Neural cell (in vitro differentiated cells): Measurements from ENCODE around the gene COL19A1. TPM values are rescaled to one million over a fixed set of nuclear protein-coding genes. Genes with fewer than 3 reads are reported as not detected.
"Not testable (repeated sequence)": the region's sequence is repeated elsewhere in the genome, so short reads cannot be mapped to it uniquely, and the experiment has no call there.

Experiments
- H2AFZ ChIP-seq: fragments of 200-600, 300-800 bp; sonication (generic), shearing (Covaris generic); 2 replicates; pipeline ENCODE4 v1.6.0; 2014; ENCODE audit warnings: low read depth, mild to moderate bottlenecking, antibody characterized with exemption, low read length, moderate library complexity
- H3F3A ChIP-seq: fragments of 200-600 bp; shearing (Covaris generic); 2 replicates; pipeline ENCODE4 v1.6.1; 2016; ENCODE audit warnings: mild to moderate bottlenecking, moderate library complexity, mixed read lengths, antibody characterized with exemption, low read length; ENCODE audit not compliant: insufficient read depth, poor library complexity, severe bottlenecking
- H3K27ac ChIP-seq: fragments of 200-600, 300-800 bp; sonication (generic), shearing (Covaris generic); 2 replicates; pipeline ENCODE4 v1.5.1; 2014; ENCODE audit warnings: mild to moderate bottlenecking, low read length, moderate library complexity
- H3K27me3 ChIP-seq: fragments of 300-800, 200-600 bp; sonication (generic), shearing (Covaris generic); 2 replicates; pipeline ENCODE4 v1.6.0; 2014; ENCODE audit warnings: mild to moderate bottlenecking, low read depth, low read length, moderate library complexity; ENCODE audit not compliant: insufficient read depth
- H3K36me3 ChIP-seq: fragments of 300-800, 200-600 bp; sonication (generic), shearing (Covaris generic); 2 replicates; pipeline ENCODE4 v1.5.1; 2014; ENCODE audit warnings: mild to moderate bottlenecking, antibody characterized with exemption, low read length, moderate library complexity; ENCODE audit not compliant: insufficient read depth
- H3K4me2 ChIP-seq: fragments of 300-800, 200-600 bp; sonication (generic), shearing (Covaris generic); 2 replicates; pipeline ENCODE4 v1.6.0; 2014; ENCODE audit warnings: mild to moderate bottlenecking, low read length
- H3K4me3 ChIP-seq: fragments of 300-800, 200-600 bp; sonication (generic), shearing (Covaris generic); 2 replicates; pipeline ENCODE4 v1.5.1; 2014; ENCODE audit warnings: mild to moderate bottlenecking, low read length, moderate library complexity
- H3K79me2 ChIP-seq: fragments of 200-600 bp; shearing (Covaris generic); replicated peaks from 2 replicates; pipeline ENCODE4 v1.6.0; 2014; ENCODE audit warnings: mild to moderate bottlenecking, low read length, moderate library complexity; ENCODE audit not compliant: insufficient read depth
- H3K9ac ChIP-seq: fragments of 300-800, 200-600 bp; sonication (generic), shearing (Covaris generic); 2 replicates; pipeline ENCODE4 v1.6.1; 2016; ENCODE audit warnings: mild to moderate bottlenecking, low read length, mixed read lengths
- H3K9me2 ChIP-seq: fragments of 200-600 bp; shearing (Covaris generic); 2 replicates; pipeline ENCODE4 v1.6.1; 2016; ENCODE audit warnings: mild to moderate bottlenecking, low read length, mixed read lengths; ENCODE audit not compliant: insufficient read depth
- H3K9me3 ChIP-seq: fragments of 200-600, 300-800 bp; sonication (generic), shearing (Covaris generic); 2 replicates; pipeline ENCODE4 v1.6.1; 2016; ENCODE audit warnings: mild to moderate bottlenecking, mixed run types, low read length, moderate library complexity, mixed read lengths
- H4K20me1 ChIP-seq: fragments of 200-600 bp; shearing (Covaris generic); 2 replicates; pipeline ENCODE4 v1.6.1; 2016; ENCODE audit warnings: mild to moderate bottlenecking, mixed run types; ENCODE audit not compliant: insufficient read depth
- EP300 ChIP-seq: fragments of 450-650 bp; conservative IDR thresholded peaks from 2 replicates; pipeline ENCODE4 v1.6.1; 2014; ENCODE audit warnings: antibody characterized with exemption, mild to moderate bottlenecking, moderate library complexity; ENCODE audit not compliant: poor library complexity, severe bottlenecking
- EZH2 ChIP-seq: fragments of 200-600, 300-800 bp; shearing (Covaris generic), sonication (generic); IDR thresholded peaks from 2 replicates; pipeline ENCODE4 v1.6.1; 2014; ENCODE audit warnings: antibody characterized with exemption, low read length, borderline replicate concordance, mild to moderate bottlenecking; ENCODE audit not compliant: insufficient read depth, poor library complexity, severe bottlenecking
- MXI1 ChIP-seq: fragments of 450-650 bp; conservative IDR thresholded peaks from 2 replicates; pipeline ENCODE4 v1.6.1; 2014; ENCODE audit warnings: antibody characterized with exemption, mild to moderate bottlenecking; ENCODE audit not compliant: poor library complexity, severe bottlenecking
- POLR2AphosphoS5 ChIP-seq: IDR thresholded peaks from 2 replicates; pipeline ENCODE4 v1.6.1; 2012
- RAD21 ChIP-seq: fragments of 450-650 bp; conservative IDR thresholded peaks from 2 replicates; pipeline ENCODE4 v1.6.1; 2014; ENCODE audit warnings: antibody characterized with exemption, mild to moderate bottlenecking, moderate library complexity
- SMC3 ChIP-seq: fragments of 450-650 bp; conservative IDR thresholded peaks from 2 replicates; pipeline ENCODE4 v1.6.1; 2014; ENCODE audit warnings: antibody characterized with exemption, mild to moderate bottlenecking, moderate library complexity; ENCODE audit not compliant: poor library complexity
- TAF1 ChIP-seq: IDR thresholded peaks from 2 replicates; pipeline ENCODE4 v1.6.1; 2012; ENCODE audit warnings: low read depth
- polyA plus RNA-seq: library from polyadenylated mRNA; depleted of rRNA; stranded (reverse); fragments of >200 nt; gene quantifications from 2 replicates; pipeline ENCODE4 v1.2.3, GENCODE V29; 2014
- TF ChIP-seq, protein P1 (sequence below): IDR thresholded peaks from 2 replicates; pipeline ENCODE4 v1.6.1; 2012; ENCODE audit warnings: borderline replicate concordance
- TF ChIP-seq, protein P2 (sequence below): fragments of 450-650 bp; IDR thresholded peaks from 2 replicates; pipeline ENCODE4 v1.5.1; 2014; ENCODE audit warnings: antibody characterized with exemption, mild to moderate bottlenecking, moderate library complexity; ENCODE audit not compliant: poor library complexity, severe bottlenecking

COL19A1 gene
- polyA plus RNA-seq, 1 donor from 2014 or later, result 0.24 TPM

DNA sequence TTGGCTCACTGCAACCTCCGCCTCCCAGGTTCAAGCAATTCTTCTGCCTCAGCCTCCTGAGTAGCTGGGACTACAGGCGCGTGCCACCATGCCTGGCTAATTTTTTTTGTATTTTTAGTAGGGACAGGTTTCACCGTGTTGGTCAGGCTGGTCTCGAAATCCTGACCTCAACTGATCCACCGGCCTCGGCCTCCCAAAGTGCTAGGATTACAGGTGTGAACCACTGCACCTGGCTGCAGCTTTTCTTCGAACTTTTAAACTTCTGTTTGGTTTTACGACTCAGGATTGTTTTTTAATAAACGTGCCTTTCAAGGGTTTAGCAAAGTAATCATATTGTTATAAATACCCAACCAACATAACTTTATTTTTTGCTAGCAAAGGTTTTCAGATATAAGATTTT is 156.8 kb downstream of the COL19A1 start:
- H3K36me3 ChIP-seq, H3K27ac ChIP-seq, H3K79me2 ChIP-seq, H3K4me3 ChIP-seq, H2AFZ ChIP-seq, H3K9me2 ChIP-seq, H3K27me3 ChIP-seq, H3K4me2 ChIP-seq, H3K9me3 ChIP-seq, H4K20me1 ChIP-seq, H3F3A ChIP-seq, H3K9ac ChIP-seq: not testable (repeated sequence)

DNA sequence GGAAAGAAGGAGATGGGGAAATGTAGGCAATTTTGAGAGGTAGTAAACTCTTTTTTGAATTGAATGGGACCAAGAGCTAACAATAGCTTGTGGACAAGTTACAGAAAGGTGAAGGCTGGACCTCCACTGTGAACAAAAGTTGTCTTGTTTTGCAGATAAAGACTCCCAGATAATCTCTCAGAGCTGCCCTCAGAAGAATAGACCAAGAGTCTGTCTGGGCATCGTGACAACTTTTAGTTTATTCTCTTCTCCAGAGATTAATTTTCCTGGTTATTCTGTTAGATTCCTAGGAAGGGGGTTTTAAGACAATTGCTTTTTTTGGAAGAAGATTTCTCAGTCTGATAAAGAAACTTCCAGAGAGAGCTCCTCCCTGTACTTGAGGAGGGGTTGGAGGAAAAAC is 161.9 kb downstream of the COL19A1 start:
- Histone ChIP-seq H3K27me3 (no peaks in the 10 kb centered on the region), H2AFZ (no peak overlapping the region), H4K20me1 (no peaks in the 10 kb centered on the region), H3K9ac (no peak overlapping the region), H3K27ac (no peak overlapping the region), H3F3A (no peaks in the 10 kb centered on the region), H3K79me2 (no peaks in the 10 kb centered on the region), H3K36me3 (no peaks in the 10 kb centered on the region), H3K9me2 (no peaks in the 10 kb centered on the region), H3K4me3 (no peak overlapping the region), H3K4me2 (no peak overlapping the region), H3K9me3 (no peaks in the 10 kb centered on the region)
- TF ChIP-seq MXI1, result no peak
- TF ChIP-seq, protein P1, sequence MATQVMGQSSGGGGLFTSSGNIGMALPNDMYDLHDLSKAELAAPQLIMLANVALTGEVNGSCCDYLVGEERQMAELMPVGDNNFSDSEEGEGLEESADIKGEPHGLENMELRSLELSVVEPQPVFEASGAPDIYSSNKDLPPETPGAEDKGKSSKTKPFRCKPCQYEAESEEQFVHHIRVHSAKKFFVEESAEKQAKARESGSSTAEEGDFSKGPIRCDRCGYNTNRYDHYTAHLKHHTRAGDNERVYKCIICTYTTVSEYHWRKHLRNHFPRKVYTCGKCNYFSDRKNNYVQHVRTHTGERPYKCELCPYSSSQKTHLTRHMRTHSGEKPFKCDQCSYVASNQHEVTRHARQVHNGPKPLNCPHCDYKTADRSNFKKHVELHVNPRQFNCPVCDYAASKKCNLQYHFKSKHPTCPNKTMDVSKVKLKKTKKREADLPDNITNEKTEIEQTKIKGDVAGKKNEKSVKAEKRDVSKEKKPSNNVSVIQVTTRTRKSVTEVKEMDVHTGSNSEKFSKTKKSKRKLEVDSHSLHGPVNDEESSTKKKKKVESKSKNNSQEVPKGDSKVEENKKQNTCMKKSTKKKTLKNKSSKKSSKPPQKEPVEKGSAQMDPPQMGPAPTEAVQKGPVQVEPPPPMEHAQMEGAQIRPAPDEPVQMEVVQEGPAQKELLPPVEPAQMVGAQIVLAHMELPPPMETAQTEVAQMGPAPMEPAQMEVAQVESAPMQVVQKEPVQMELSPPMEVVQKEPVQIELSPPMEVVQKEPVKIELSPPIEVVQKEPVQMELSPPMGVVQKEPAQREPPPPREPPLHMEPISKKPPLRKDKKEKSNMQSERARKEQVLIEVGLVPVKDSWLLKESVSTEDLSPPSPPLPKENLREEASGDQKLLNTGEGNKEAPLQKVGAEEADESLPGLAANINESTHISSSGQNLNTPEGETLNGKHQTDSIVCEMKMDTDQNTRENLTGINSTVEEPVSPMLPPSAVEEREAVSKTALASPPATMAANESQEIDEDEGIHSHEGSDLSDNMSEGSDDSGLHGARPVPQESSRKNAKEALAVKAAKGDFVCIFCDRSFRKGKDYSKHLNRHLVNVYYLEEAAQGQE, result no peak
- no peak for TF ChIP-seq SMC3
- TF ChIP-seq, protein P2, sequence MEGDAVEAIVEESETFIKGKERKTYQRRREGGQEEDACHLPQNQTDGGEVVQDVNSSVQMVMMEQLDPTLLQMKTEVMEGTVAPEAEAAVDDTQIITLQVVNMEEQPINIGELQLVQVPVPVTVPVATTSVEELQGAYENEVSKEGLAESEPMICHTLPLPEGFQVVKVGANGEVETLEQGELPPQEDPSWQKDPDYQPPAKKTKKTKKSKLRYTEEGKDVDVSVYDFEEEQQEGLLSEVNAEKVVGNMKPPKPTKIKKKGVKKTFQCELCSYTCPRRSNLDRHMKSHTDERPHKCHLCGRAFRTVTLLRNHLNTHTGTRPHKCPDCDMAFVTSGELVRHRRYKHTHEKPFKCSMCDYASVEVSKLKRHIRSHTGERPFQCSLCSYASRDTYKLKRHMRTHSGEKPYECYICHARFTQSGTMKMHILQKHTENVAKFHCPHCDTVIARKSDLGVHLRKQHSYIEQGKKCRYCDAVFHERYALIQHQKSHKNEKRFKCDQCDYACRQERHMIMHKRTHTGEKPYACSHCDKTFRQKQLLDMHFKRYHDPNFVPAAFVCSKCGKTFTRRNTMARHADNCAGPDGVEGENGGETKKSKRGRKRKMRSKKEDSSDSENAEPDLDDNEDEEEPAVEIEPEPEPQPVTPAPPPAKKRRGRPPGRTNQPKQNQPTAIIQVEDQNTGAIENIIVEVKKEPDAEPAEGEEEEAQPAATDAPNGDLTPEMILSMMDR, result no peak
- no peak for TF ChIP-seq POLR2AphosphoS5
- no peak for TF ChIP-seq EZH2
- no peak for TF ChIP-seq RAD21
- TF ChIP-seq EP300, result no peak
- TF ChIP-seq TAF1, result no peak

DNA sequence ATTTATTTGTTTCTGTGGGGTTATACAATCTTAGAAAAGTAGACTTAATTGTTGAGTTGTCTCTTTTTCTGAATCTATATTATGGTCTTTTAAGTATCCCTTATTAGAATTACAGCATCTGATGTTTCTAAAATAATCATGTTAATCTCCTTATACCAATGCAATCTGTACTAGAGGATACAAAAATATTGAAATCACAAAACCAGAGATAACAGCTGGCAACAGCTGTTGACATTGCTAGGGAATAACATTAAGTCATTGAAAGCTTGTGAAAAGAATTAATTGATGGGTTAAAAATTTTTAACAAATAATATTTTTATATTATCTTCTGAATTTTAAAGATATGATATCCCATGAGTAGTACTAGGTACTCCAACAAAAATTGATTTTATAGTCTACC is 162.6 kb downstream of the COL19A1 start:
- no peak overlapping the region for H3K4me2 ChIP-seq
- H3K4me3 ChIP-seq, result no peak overlapping the region
- H3K9me2 ChIP-seq, result no peaks in the 10 kb centered on the region
- no peaks in the 10 kb centered on the region for H3K27me3 ChIP-seq
- no peak overlapping the region for H3K27ac ChIP-seq
- H3K9ac ChIP-seq, result no peak overlapping the region
- H3K79me2 ChIP-seq, result no peaks in the 10 kb centered on the region
- H3F3A ChIP-seq, result no peaks in the 10 kb centered on the region
- H2AFZ ChIP-seq, result no peak overlapping the region
- H3K9me3 ChIP-seq, result no peaks in the 10 kb centered on the region
- no peaks in the 10 kb centered on the region for H3K36me3 ChIP-seq
- H4K20me1 ChIP-seq, result no peaks in the 10 kb centered on the region
- TF ChIP-seq MXI1, result no peak
- TF ChIP-seq SMC3, result no peak
- TF ChIP-seq RAD21, result no peak
- TF ChIP-seq POLR2AphosphoS5, result no peak
- TF ChIP-seq, protein P2, result no peak
- TF ChIP-seq TAF1, result no peak
- TF ChIP-seq, protein P1, result no peak
- TF ChIP-seq EZH2, result no peak
- no peak for TF ChIP-seq EP300
